Natural killer cell (primary cell): ENCODE data around the gene MACF1. TPM values are rescaled to one million over a fixed set of nuclear protein-coding genes. Genes with fewer than 3 reads are reported as not detected.
"Not testable (repeated sequence)": the region's sequence is repeated elsewhere in the genome, so short reads cannot be mapped to it uniquely, and the experiment has no call there.

Source experiments
- ATAC-seq, 3 donors: fragments of 150-1000 bp in 2 of 3; fragments of 200-7000 bp in 1 of 3; cut with Tn5 transposase; 1 replicate in 1 of 3; 2 replicates in 2 of 3; pipeline ENCODE4 v1.10.0; 2021; ENCODE audit warnings: mild to moderate bottlenecking in 2 of 3, moderate library complexity in 2 of 3
- DNase-seq, 2 donors: peaks; one replicate each; pipeline versions ENCODE4 v3.0.0 to v3.0.0-alpha.2; 2013 to 2021; ENCODE audit warnings: mixed read lengths in 1 of 2
- H3K27ac ChIP-seq: one replicate; pipeline ENCODE4 v1.5.1; 2013; ENCODE audit warnings: mild to moderate bottlenecking, low read length
- H3K27me3 ChIP-seq: one replicate; pipeline ENCODE4 v1.6.1; 2013; ENCODE audit warnings: low read length; ENCODE audit not compliant: control insufficient read depth, insufficient read depth
- H3K36me3 ChIP-seq: one replicate; pipeline ENCODE4 v1.6.1; 2013; ENCODE audit warnings: low read length; ENCODE audit not compliant: control insufficient read depth, insufficient read depth
- H3K4me1 ChIP-seq: one replicate; pipeline ENCODE4 v1.6.1; 2013; ENCODE audit warnings: low read length; ENCODE audit not compliant: control insufficient read depth, insufficient read depth
- H3K4me3 ChIP-seq: one replicate; pipeline ENCODE4 v1.5.1; 2013; ENCODE audit warnings: low read length
- H3K9me3 ChIP-seq: one replicate; pipeline ENCODE4 v1.6.1; 2013; ENCODE audit warnings: low read length; ENCODE audit not compliant: control insufficient read depth, insufficient read depth
- H3K27ac Mint-ChIP-seq, 2 donors: one replicate each; pipeline ENCODE4 v1.8.0; 2022; ENCODE audit warnings: mild to moderate bottlenecking in 2 of 2, mixed read lengths in 2 of 2, moderate library complexity in 1 of 2
- H3K27me3 Mint-ChIP-seq, 2 donors: one replicate each; pipeline ENCODE4 v1.8.0; 2022; ENCODE audit warnings: low read depth in 2 of 2, mixed read lengths in 2 of 2
- H3K36me3 Mint-ChIP-seq: one replicate; pipeline ENCODE4 v1.8.0; 2022; ENCODE audit warnings: mixed read lengths
- H3K4me1 Mint-ChIP-seq, 2 donors: one replicate each; pipeline ENCODE4 v1.8.0; 2022; ENCODE audit warnings: mixed read lengths in 2 of 2
- H3K4me3 Mint-ChIP-seq: one replicate; pipeline ENCODE4 v1.8.0; 2022; ENCODE audit warnings: mild to moderate bottlenecking, moderate library complexity, mixed read lengths
- H3K9me3 Mint-ChIP-seq, 2 donors: one replicate each; pipeline ENCODE4 v1.8.0; 2022; ENCODE audit warnings: mixed read lengths in 2 of 2
- WGBS: methylation state at CpG from one replicate; pipeline ENCODE4 v1.1.7; 2013; ENCODE audit warnings: missing lambda C conversion rate; ENCODE audit not compliant: insufficient coverage; 5-methylcytosine and 5-hydroxymethylcytosine counted together
- intact Hi-C: fragments of 100-400 bp; cut with micrococcal nuclease; formaldehyde crosslinking; loops from one replicate; pipeline ENCODE4 v1.14.2; 2022
- total RNA-seq, 4 donors: library from RNA; stranded (reverse); fragments of 120-200 nt in 1 of 4; gene quantifications; one replicate each; pipeline versions ENCODE4 v1.2.3 to v1.2.4, GENCODE V29; 2013 to 2022
- TF ChIP-seq, protein P1 (sequence below): fragments of 200-600 bp; IDR thresholded peaks from one replicate; pipeline ENCODE4 v1.8.0; 2022; ENCODE audit warnings: antibody characterized with exemption

The MACF1 gene
- total RNA-seq, 3 donors from 2014 or later (not counting 1 experiment from before 2014, with no cell fraction given) = 752 to 811 (median 752) TPM

DNA sequence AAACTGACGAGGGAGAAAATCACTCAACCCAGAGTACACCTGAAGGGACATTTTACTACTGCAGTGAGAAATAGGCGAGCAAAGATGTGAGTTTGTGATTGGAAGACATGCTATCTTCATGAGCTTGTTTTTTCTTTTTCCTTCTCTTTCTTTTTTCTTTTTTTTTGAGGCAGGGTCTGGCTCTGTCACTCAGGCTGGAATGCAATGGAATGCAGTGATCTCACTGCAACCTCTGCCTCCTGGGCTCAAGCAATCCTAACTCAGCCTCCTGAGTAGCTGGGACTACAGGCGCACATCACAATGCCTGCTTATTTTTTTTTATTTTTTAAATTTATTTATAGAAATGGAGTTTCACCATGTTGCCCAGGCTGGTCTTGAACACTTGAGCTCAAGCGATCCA lies 312.3 kb downstream of the MACF1 start:
- H3K27me3 ChIP-seq, H3K27me3 Mint-ChIP-seq: not testable (repeated sequence)
- WGBS = no CpG with 5 or more reads among the region's 4 CpGs

DNA sequence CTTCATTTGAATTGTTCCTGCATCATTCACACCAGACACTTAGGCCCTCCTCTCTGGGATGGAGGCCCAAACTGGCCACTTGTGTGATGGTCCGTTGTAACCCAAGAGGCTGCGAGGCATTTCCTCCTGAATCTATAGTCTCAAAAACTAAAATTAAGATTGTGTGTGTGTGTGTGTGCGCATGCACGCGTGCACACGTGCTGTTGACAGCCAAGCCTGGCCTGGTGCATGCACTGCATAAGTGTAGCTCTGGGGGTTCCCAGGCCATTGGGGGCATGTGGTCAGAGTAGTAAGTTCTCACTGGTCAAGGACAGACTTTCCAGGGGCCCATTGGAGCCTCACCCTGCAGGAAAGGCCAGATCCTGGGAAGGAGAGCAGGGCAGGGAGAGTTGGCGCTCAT lies 313.4 kb downstream of the MACF1 start:
- ATAC-seq, H3K27ac ChIP-seq, DNase-seq, H3K9me3 Mint-ChIP-seq, H3K27ac Mint-ChIP-seq, H3K36me3 Mint-ChIP-seq, H3K4me1 Mint-ChIP-seq, H3K27me3 ChIP-seq, H3K9me3 ChIP-seq, H3K4me3 Mint-ChIP-seq, H3K4me1 ChIP-seq, H3K27me3 Mint-ChIP-seq, H3K36me3 ChIP-seq, intact Hi-C loops, H3K4me3 ChIP-seq: not testable (repeated sequence)
- WGBS = no CpG with 5 or more reads among the region's 7 CpGs

More for the DNA sequence above, 312.3 kb downstream of the MACF1 start:
- H3K4me3 Mint-ChIP-seq, H3K36me3 Mint-ChIP-seq, ATAC-seq, DNase-seq, H3K36me3 ChIP-seq, intact Hi-C loops, H3K4me1 ChIP-seq, H3K9me3 Mint-ChIP-seq, H3K4me3 ChIP-seq, H3K4me1 Mint-ChIP-seq, H3K9me3 ChIP-seq, H3K27ac ChIP-seq, H3K27ac Mint-ChIP-seq: not testable (repeated sequence)

DNA sequence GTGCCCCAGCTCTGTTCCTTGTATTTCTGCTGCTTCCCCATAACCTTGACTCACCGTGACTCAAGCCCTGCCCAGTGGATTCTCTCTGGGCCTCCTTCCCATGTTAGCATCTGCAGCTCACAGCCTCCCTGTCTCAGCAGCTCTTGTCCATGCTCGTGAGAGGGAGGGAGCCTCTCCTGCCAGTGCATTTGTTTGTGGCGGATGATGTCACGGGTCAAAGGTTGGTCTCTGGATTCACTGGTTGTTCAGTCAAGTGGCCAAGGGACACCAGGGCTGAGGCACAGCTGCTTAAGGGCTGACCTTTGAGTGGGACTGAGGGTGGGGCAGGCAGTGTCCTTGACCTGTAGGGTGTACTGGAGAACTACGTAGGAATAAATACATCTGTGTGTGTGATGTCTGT lies 314.9 kb downstream of the MACF1 start:
- H3K9me3 Mint-ChIP-seq, H3K4me1 ChIP-seq, H3K4me1 Mint-ChIP-seq, DNase-seq, H3K27ac ChIP-seq, H3K36me3 ChIP-seq, H3K9me3 ChIP-seq, H3K4me3 Mint-ChIP-seq, intact Hi-C loops, H3K27ac Mint-ChIP-seq, H3K27me3 Mint-ChIP-seq, ATAC-seq, H3K36me3 Mint-ChIP-seq, H3K27me3 ChIP-seq, H3K4me3 ChIP-seq: not testable (repeated sequence)
- 78% methylated on average over 1 of the region's 5 CpGs for WGBS

DNA sequence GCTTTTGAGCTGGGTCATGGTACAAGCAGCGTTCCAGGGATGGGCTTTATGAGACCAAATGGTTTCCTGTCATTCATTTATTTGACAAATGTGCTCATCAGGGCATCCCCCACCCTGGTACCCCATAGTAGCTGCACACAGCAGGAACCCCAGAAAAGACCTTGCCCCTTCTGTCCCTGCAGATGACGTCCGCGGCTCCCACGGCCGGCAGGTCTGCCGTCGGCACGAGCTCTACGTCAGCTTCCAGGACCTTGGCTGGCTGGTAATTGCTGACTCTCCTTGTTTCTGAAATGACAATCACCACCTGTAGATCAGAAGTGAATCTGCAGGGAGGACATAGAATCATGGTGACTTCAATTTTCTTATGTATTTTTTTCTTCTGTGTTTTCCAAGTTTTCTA lies 317.7 kb downstream of the MACF1 start:
- H3K36me3 Mint-ChIP-seq, H3K36me3 ChIP-seq, H3K4me3 Mint-ChIP-seq, H3K27me3 ChIP-seq, H3K27me3 Mint-ChIP-seq, intact Hi-C loops, DNase-seq, H3K27ac ChIP-seq, H3K9me3 Mint-ChIP-seq, H3K9me3 ChIP-seq, ATAC-seq, H3K27ac Mint-ChIP-seq, H3K4me3 ChIP-seq: not testable (repeated sequence)
- 91% methylated on average over 9 of the region's 10 CpGs for WGBS
- H3K4me1 ChIP-seq = peaks cover 34% of the 10 kb centered on the region
- H3K4me1 Mint-ChIP-seq = peaks cover 8 to 24% of the 10 kb centered on the region in 2 donors

DNA sequence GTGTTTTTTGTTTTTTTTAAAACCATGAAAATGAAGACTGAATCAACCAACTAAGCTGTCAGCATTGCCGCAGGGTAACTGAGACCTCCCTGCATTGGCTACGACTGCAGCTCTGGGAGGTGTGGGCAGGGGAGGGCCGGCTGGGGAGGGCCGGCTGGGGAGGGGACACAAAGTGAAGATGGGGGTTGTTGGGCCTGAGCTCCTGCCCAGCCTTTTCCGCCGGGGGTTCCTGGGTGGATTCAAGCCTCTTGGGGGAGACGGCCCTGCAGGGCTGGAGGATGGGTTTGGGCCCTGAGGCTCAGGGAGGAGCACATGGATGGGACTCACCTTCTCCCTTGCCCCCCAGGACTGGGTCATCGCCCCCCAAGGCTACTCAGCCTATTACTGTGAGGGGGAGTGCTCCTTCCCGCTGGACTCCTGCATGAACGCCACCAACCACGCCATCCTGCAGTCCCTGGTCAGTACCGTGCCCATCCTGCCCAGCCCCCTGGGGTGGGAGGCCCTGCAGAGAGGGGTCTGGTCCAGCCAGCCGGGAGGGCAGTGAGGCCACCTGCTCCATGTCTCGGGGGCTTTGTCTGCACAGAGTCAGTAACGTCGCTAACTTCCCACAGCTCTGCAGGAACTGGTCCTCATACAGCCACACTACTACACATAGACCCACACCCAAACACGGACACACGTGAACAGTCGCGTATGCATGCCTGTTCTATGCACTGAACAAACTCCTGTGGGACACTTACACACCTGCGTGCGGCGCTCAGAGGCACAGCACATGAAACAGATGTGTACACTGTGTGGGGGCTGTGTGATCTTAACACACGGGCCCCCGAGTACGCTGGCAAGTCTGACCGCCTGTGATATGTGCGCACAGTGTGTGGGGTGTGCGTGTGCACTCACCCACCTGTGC lies 318.4 kb downstream of the MACF1 start:
- 92% methylated on average over 29 of the region's 29 CpGs for WGBS
- intact Hi-C loops = no loop called here
- Histone ChIP-seq H3K4me1 (peaks cover 34% of the 10 kb centered on the region), H3K27me3 (no peaks in the 10 kb centered on the region), H3K4me3 (no peak overlapping the region), H3K36me3 (peaks cover 4% of the 10 kb centered on the region), H3K27ac (no peak overlapping the region), H3K9me3 (no peaks in the 10 kb centered on the region)
- H3K4me3 Mint-ChIP-seq = no peak overlapping the region
- no peaks in the 10 kb centered on the region for H3K36me3 Mint-ChIP-seq
- no peaks in the 10 kb centered on the region for H3K9me3 Mint-ChIP-seq
- H3K27me3 Mint-ChIP-seq = peaks cover 0 to 5% of the 10 kb centered on the region in 2 donors
- DNase-seq (no peak), ATAC-seq (no peak)
- TF ChIP-seq, protein P1, sequence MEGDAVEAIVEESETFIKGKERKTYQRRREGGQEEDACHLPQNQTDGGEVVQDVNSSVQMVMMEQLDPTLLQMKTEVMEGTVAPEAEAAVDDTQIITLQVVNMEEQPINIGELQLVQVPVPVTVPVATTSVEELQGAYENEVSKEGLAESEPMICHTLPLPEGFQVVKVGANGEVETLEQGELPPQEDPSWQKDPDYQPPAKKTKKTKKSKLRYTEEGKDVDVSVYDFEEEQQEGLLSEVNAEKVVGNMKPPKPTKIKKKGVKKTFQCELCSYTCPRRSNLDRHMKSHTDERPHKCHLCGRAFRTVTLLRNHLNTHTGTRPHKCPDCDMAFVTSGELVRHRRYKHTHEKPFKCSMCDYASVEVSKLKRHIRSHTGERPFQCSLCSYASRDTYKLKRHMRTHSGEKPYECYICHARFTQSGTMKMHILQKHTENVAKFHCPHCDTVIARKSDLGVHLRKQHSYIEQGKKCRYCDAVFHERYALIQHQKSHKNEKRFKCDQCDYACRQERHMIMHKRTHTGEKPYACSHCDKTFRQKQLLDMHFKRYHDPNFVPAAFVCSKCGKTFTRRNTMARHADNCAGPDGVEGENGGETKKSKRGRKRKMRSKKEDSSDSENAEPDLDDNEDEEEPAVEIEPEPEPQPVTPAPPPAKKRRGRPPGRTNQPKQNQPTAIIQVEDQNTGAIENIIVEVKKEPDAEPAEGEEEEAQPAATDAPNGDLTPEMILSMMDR = no peak
- no peak overlapping the region for H3K27ac Mint-ChIP-seq
- peaks cover 8 to 24% of the 10 kb centered on the region in 2 donors for H3K4me1 Mint-ChIP-seq
